GM10266 (cell line): ENCODE results near the gene GP9.
A peak's percentile ranks its signal among the peaks of the same experiment; 100 is the strongest.

ENCODE experiments used
- DNase-seq: peaks from one replicate; pipeline ENCODE4 v3.0.0; 2012; ENCODE audit errors: extremely low spot score
- CTCF ChIP-seq: IDR thresholded peaks from 2 replicates; pipeline ENCODE4 v1.5.1; 2012; ENCODE audit warnings: mild to moderate bottlenecking, low read depth; ENCODE audit not compliant: control insufficient read depth, insufficient read depth; ENCODE audit errors: missing control alignments

GP9 gene

GRCh38 chr3:129023008-129023358 is 37.6 kb upstream of the GP9 start:
- no peak for DNase-seq
- TF ChIP-seq CTCF = no peak

DNA sequence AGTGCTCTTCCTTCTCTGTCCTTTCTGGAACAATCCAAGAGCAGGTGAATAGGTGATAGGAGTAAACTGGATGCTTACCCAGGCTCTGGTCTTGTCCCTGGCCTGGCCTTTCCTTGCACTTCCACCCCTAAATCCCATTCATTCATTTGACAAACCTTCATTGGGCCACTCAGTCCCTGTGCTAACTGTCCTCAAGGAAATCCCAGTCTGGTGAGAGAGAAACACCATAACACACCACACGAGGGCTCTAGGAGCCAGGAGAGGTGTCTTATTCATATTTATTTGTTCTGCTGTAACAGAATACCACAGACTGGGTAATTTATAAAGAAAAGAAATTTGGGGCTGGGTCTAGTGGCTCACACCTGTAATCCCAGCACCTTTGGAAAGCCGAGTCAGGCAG is 36.7 kb upstream of the GP9 start:
- no peak for TF ChIP-seq CTCF
- DNase-seq = no peak

- DNase-seq = no peak
- no peak for TF ChIP-seq CTCF
Measured at GRCh38 chr3:129025108-129025507, 35.5 kb upstream of the GP9 start.

GRCh38 chr3:129025691-129026435 is 34.7 kb upstream of the GP9 start:
- TF ChIP-seq CTCF = no peak

GRCh38 chr3:129026728-129027543 is 33.6 kb upstream of the GP9 start:
- DNase-seq = peak; percentile 98
- TF ChIP-seq CTCF = peak; percentile 76

More at GRCh38 chr3:129025691-129026435, 34.7 kb upstream of the GP9 start:
- DNase-seq = no peak

- no peak for TF ChIP-seq CTCF
- DNase-seq = no peak
Measured at GRCh38 chr3:129027544-129027880, 33.1 kb upstream of the GP9 start.

GRCh38 chr3:129028866-129029265 is 31.7 kb upstream of the GP9 start:
- TF ChIP-seq CTCF = no peak
- DNase-seq = no peak
